GM12864 (cell line): ENCODE data around the gene SPATA33.
"Not testable (repeated sequence)": the region's sequence is repeated elsewhere in the genome, so short reads cannot be mapped to it uniquely, and the experiment has no call there.

Experiments
- DNase-seq: peaks from one replicate; pipeline ENCODE4 v3.0.0-alpha.2; 2011; ENCODE audit warnings: low read depth
- H3K4me3 ChIP-seq: 2 replicates; pipeline ENCODE4 v1.5.1; 2011; ENCODE audit warnings: mild to moderate bottlenecking, low read depth, low read length, control low read depth
- CTCF ChIP-seq: IDR thresholded peaks from 2 replicates; pipeline ENCODE4 v1.5.1; 2011; ENCODE audit warnings: low read depth, mild to moderate bottlenecking, moderate library complexity, low read length, control low read depth, inconsistent platforms; ENCODE audit errors: missing control alignments

SPATA33 gene

DNA sequence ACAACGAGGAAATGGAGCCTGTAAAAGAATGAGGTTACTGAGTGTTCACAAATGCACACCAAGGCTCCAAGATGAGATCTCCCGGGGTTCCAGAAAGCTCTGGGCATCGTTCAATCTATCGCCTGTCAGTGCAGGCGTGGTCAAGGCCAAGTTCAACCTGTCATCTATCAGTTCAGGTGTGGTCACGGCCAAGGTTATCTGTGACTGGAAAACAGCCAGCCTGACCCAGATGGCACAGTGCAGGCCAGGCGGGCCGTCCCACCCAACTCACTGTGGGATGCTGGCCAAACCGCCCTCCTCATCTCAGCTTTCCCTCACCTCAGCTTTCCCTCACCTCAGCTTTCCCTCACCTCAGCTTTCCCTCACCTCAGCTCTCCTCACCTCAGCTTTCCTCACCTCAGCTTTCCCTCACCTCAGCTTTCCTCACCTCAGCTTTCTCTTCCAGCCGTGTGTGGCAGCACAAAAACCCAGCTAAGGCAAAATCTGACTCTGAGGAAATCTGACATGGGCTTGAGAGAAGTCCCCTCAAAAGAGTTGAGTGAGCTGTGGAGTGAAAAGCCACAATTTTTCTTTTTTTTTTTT is 2.5 kb upstream of the SPATA33 start:
- no peak overlapping the region for H3K4me3 ChIP-seq
- TF ChIP-seq CTCF: no peak
- DNase-seq: no peak

- TF ChIP-seq CTCF: no peak
- DNase-seq: no peak
- H3K4me3 ChIP-seq: peak overlapping the region; percentile 66
Measured at GRCh38 chr16:89656435-89657121, 1.1 kb upstream of the SPATA33 start.

GRCh38 chr16:89658221-89658879 is 714 bp downstream of the SPATA33 start:
- DNase-seq: no peak
- H3K4me3 ChIP-seq: peak overlapping the region; percentile 66
- no peak for TF ChIP-seq CTCF

DNA sequence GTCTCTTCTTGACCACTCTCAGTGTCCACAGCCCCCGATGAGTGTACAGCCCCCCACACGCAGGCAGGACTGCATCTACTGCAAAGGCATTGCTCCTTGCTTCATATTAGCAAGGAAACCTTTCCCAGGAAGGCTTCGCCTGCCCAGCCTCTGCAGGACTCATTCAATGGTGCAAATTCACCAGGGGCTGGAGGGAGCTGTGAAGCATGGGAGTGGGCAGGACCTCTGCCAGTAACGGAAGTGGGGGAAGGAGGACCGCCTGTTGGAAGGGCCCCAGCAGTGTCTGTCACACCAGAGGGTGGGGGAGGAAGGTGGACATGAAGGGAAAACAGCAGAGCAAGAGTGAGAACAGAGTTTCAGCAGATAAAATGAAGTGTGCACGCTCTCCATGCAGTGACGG is 2.5 kb downstream of the SPATA33 start:
- no peak for DNase-seq
- no peak overlapping the region for H3K4me3 ChIP-seq
- no peak for TF ChIP-seq CTCF

DNA sequence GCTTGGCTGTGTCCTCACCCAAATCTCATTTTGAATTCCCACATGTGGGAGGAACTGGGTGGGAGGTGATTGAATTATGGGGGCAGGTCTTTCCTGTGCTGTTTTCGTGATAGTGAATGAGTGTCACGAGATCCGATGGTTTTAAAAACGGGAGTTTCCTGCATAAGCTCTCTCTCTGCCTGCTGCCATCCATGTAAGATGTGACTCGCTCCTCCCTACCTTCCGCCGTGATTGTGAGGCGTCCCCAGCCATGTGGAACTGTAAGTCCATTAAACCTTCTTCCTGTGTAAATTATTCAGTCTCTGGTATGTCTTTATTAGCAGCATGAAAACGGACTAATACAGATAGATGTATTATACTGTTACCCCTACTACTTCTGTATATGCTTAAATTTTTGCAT is 3.6 kb downstream of the SPATA33 start:
- no peak for TF ChIP-seq CTCF
- DNase-seq: no peak
- H3K4me3 ChIP-seq: no peak overlapping the region

GRCh38 chr16:89664238-89664637 is 6.6 kb downstream of the SPATA33 start:
- H3K4me3 ChIP-seq: not testable (repeated sequence)

GRCh38 chr16:89667000-89667399 is 9.4 kb downstream of the SPATA33 start:
- H3K4me3 ChIP-seq, DNase-seq: not testable (repeated sequence)
- TF ChIP-seq CTCF: peak; percentile 36

More at GRCh38 chr16:89664238-89664637, 6.6 kb downstream of the SPATA33 start:
- DNase-seq: not testable (repeated sequence)
